ENCODE results near the gene NOS2.
"Not testable (repeated sequence)": the region's sequence is repeated elsewhere in the genome, so short reads cannot be mapped to it uniquely, and the experiment has no call there.

GRCh38 chr17:27725982-27726381, 74.3 kb downstream of the NOS2 start:
- TF ChIP-seq, protein P1, sequence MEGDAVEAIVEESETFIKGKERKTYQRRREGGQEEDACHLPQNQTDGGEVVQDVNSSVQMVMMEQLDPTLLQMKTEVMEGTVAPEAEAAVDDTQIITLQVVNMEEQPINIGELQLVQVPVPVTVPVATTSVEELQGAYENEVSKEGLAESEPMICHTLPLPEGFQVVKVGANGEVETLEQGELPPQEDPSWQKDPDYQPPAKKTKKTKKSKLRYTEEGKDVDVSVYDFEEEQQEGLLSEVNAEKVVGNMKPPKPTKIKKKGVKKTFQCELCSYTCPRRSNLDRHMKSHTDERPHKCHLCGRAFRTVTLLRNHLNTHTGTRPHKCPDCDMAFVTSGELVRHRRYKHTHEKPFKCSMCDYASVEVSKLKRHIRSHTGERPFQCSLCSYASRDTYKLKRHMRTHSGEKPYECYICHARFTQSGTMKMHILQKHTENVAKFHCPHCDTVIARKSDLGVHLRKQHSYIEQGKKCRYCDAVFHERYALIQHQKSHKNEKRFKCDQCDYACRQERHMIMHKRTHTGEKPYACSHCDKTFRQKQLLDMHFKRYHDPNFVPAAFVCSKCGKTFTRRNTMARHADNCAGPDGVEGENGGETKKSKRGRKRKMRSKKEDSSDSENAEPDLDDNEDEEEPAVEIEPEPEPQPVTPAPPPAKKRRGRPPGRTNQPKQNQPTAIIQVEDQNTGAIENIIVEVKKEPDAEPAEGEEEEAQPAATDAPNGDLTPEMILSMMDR (IDR thresholded peaks at IDR 0.05), result not testable (repeated sequence)
- TF ChIP-seq ZFX (IDR thresholded peaks at IDR 0.05; ENCODE audit: borderline replicate concordance), result not testable (repeated sequence)
